ENCODE data around the gene BTD.

Gene BTD

DNA sequence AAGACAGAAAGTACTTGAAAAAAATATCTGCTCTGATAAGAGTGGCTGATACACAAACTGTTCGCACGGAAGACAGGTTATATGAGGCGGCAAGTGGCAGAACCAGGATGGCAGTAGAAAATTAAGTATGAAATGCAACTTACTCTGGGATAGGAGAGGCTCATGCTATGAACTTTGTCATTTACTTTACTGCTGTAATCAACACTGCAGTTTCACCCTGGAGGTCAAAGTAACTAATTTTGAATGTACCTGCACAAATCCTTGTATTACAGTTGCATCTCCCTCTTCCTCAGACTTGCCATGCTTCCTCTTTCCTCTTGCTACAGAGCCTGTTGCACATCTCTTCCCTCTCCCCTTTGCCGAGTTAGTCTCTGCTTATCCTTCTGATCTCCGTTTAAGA is 39.0 kb upstream of the BTD start:
- DNase-seq (ENCODE audit: low read depth, low spot score) = no peak
- in situ Hi-C loops (cut with HindIII; ENCODE audit: low sequenced_read_pairs) = no loop called here
- TF ChIP-seq, protein P1, sequence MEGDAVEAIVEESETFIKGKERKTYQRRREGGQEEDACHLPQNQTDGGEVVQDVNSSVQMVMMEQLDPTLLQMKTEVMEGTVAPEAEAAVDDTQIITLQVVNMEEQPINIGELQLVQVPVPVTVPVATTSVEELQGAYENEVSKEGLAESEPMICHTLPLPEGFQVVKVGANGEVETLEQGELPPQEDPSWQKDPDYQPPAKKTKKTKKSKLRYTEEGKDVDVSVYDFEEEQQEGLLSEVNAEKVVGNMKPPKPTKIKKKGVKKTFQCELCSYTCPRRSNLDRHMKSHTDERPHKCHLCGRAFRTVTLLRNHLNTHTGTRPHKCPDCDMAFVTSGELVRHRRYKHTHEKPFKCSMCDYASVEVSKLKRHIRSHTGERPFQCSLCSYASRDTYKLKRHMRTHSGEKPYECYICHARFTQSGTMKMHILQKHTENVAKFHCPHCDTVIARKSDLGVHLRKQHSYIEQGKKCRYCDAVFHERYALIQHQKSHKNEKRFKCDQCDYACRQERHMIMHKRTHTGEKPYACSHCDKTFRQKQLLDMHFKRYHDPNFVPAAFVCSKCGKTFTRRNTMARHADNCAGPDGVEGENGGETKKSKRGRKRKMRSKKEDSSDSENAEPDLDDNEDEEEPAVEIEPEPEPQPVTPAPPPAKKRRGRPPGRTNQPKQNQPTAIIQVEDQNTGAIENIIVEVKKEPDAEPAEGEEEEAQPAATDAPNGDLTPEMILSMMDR (IDR thresholded peaks at IDR 0.05; ENCODE audit: low read depth, low read length) = no peak
- no peak overlapping the region for H3K4me3 ChIP-seq (ENCODE audit: low read depth, low read length)

DNA sequence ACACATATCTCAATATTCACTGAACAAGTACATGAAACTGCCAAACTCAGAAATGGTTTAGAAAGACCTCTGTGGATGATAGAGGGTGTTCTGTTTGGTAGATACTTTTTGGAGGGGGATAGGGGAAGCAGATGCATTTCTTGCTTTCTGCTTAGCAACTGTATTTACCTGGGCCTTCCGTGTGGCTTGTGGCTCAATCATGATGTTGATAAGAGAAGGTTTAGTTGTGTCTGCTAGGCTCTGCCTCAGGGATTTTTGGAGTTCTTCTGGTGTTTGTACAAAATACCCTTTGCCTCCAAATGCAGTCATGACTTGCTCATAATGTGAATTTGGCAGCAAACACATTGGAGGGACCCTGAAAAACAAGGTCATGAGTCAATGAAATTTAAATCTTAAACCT is 38.4 kb upstream of the BTD start:
- in situ Hi-C loops (cut with HindIII; ENCODE audit: low sequenced_read_pairs) = no loop called here
- no peak for DNase-seq (ENCODE audit: low read depth, low spot score)
- H3K4me3 ChIP-seq (ENCODE audit: low read depth, low read length) = no peak overlapping the region
- TF ChIP-seq, protein P1 (IDR thresholded peaks at IDR 0.05; ENCODE audit: low read depth, low read length) = no peak

DNA sequence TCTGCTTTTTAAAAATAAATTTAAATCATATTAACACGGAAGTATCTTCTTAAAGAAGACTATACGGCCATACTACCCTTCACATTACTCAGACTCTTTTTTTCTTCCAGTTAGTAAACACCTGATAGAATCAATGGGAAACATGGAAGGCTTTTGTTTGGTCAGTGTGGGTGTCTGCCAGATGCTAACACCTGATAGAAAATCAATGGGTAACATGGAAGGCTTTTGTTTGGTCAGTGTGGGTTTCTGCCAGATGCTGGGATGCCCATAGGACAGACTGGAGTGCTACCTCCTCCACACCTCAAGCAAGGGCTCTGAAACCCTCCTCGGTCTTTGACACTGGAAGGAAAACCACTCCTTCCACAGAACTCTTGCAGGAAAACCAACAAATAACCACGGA is 29.4 kb upstream of the BTD start:
- DNase-seq (ENCODE audit: low read depth, low spot score) = no peak
- in situ Hi-C loops (cut with HindIII; ENCODE audit: low sequenced_read_pairs) = no loop called here
- H3K4me3 ChIP-seq (ENCODE audit: low read depth, low read length) = no peak overlapping the region
- TF ChIP-seq, protein P1 (IDR thresholded peaks at IDR 0.05; ENCODE audit: low read depth, low read length) = no peak

DNA sequence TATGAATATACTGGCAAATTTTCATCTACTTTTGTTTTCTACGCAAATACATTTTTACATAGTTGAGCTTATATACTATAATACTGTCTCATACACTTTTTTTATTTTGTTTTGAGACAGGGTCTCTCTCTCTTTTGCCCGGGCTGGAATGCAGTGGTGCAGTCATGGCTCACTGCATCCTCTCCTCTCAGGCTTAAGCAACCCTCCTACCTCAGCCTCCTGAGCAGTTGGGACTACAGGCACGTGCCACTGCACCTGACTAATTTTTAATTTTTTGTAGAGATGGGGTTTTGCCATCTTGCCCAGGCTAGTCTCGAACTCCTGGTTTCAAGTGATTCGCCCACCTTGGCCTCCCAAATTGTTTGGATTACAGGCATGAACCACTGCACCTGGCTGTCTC is 26.1 kb upstream of the BTD start:
- in situ Hi-C loops (cut with HindIII; ENCODE audit: low sequenced_read_pairs) = no loop called here
- TF ChIP-seq, protein P1 (IDR thresholded peaks at IDR 0.05; ENCODE audit: low read depth, low read length) = no peak
- no peak overlapping the region for H3K4me3 ChIP-seq (ENCODE audit: low read depth, low read length)
- no peak for DNase-seq (ENCODE audit: low read depth, low spot score)

DNA sequence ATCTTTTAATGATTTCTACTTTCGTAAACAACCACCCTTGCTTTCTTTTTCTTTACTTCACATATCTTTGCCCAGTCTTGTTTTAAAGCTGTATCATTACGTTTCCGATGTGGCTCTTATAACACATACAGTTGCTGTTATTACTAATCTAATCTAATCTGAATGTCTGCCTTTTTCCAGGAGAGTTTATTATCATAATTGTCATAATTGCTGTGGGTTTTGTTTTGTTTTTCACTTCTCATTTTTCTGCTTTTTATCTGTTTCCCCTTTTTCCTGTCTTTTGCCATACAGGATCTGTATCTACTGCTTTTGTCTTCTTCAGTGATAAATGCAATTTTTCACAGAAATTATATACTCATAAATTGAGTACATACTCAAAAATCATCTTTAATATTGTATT is 25.1 kb upstream of the BTD start:
- no peak overlapping the region for H3K4me3 ChIP-seq (ENCODE audit: low read depth, low read length)
- in situ Hi-C loops (cut with HindIII; ENCODE audit: low sequenced_read_pairs) = no loop called here
- TF ChIP-seq, protein P1 (IDR thresholded peaks at IDR 0.05; ENCODE audit: low read depth, low read length) = no peak
- DNase-seq (ENCODE audit: low read depth, low spot score) = no peak

DNA sequence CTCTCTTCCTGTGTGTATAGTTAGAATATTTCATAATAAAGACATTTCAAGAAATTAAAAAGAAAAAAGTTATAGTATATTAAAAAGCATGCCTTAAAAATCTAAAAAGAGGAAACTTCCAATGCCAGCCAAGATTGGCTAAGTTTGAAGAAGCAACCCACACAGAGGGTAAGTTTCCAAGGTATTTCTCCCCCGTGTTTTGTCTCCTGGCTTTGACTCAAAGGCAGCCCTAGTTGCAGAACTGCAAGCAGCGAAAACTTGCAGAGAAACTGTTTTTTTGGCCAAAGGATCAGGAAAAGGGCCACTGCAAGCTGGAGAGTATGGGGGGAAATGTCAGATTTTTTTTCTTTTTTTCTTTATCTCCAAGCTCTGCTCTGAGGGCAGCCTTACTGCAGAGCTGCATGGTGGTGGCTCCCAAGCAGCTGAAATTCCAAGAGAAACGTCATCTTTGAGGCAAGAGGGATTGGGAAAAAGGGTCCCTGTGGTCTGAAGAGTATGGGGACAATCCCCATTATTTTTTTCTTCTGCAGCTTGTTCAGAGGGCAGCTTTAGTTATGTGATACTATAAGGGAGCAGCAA is 23.2 kb upstream of the BTD start:
- in situ Hi-C loops (cut with HindIII; ENCODE audit: low sequenced_read_pairs) = no loop called here
- TF ChIP-seq, protein P1 (IDR thresholded peaks at IDR 0.05; ENCODE audit: low read depth, low read length) = no peak
- no peak for DNase-seq (ENCODE audit: low read depth, low spot score)
- no peak overlapping the region for H3K4me3 ChIP-seq (ENCODE audit: low read depth, low read length)

DNA sequence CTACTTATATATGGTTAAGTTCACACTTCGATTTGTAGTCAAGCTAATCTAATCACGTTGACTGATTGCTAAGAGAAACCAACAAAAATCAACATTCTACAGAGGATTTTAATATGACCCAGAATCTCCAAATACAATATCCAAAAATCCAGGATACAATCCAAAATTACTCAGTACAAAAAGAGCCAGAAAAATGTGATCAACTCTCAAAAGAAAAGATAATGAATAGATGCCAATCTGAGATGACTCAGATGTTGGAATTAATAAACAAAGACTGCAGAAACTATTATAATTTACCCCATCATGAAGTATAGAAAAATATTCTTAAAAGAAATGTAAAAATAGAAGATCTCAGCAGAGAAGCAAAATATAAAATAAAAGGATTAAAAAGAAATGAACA is 22.5 kb upstream of the BTD start:
- in situ Hi-C loops (cut with HindIII; ENCODE audit: low sequenced_read_pairs) = no loop called here
- no peak overlapping the region for H3K4me3 ChIP-seq (ENCODE audit: low read depth, low read length)
- TF ChIP-seq, protein P1 (IDR thresholded peaks at IDR 0.05; ENCODE audit: low read depth, low read length) = no peak
- DNase-seq (ENCODE audit: low read depth, low spot score) = no peak
